ENCODE measurements around the gene LEFTY2.

DNA sequence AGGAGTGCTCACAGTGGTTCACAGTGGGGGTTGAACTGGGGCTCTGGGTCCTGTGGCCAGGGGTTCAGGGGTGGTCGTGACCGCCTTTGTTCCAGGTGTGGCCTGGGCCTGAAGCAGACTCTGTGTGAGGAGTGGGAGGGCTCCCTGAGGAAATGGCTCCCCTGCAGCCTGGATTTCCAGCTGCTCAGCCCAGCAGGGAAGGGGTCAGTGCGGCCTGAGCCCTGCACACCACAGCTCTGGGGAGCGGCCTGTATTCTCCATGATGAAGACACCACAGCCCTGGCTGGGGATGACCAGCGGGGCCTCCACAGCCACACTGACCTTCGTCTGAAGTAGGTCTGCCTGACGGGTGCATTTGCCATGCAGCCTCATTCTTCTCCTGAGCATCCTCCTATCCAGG is 33.7 kb downstream of the LEFTY2 start:
- TF ChIP-seq POLR2A (IDR thresholded peaks at IDR 0.05) = no peak
- TF ChIP-seq, protein P1, sequence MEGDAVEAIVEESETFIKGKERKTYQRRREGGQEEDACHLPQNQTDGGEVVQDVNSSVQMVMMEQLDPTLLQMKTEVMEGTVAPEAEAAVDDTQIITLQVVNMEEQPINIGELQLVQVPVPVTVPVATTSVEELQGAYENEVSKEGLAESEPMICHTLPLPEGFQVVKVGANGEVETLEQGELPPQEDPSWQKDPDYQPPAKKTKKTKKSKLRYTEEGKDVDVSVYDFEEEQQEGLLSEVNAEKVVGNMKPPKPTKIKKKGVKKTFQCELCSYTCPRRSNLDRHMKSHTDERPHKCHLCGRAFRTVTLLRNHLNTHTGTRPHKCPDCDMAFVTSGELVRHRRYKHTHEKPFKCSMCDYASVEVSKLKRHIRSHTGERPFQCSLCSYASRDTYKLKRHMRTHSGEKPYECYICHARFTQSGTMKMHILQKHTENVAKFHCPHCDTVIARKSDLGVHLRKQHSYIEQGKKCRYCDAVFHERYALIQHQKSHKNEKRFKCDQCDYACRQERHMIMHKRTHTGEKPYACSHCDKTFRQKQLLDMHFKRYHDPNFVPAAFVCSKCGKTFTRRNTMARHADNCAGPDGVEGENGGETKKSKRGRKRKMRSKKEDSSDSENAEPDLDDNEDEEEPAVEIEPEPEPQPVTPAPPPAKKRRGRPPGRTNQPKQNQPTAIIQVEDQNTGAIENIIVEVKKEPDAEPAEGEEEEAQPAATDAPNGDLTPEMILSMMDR (IDR thresholded peaks at IDR 0.05) = no peak
